HepG2 (cell line): ENCODE results near the gene MAGED4. TPM values are rescaled to one million over a fixed set of nuclear protein-coding genes. Genes with fewer than 3 reads are reported as not detected.
A peak's percentile ranks its signal among the peaks of the same experiment; 100 is the strongest.

Experiments used
- ATAC-seq: fragments of 200-7000 bp; cut with Tn5 transposase; 3 replicates; pipeline ENCODE4 v1.9.1; 2020; ENCODE audit warnings: mild to moderate bottlenecking, moderate library complexity
- BruUV-seq: library from RNA; stranded (reverse); fragments of 400-500 nt; replicated peaks from 2 replicates; lab custom pipeline; 2021; lab: Mats Ljungman, UMichigan
- CTCF ChIA-PET: fragments of 300-600 bp; formaldehyde crosslinking; extraction: SDS; loops from one replicate; lab custom pipeline; 2021; ENCODE audit warnings: low total read pairs, inconsistent platforms, low intra/inter-chr PET ratio; lab: Yijun Ruan, JAX
- POLR2A ChIA-PET: fragments of 350-600 bp; sonication (Branson Sonifier 250); formaldehyde crosslinking; loops from one replicate; lab custom pipeline; 2020; ENCODE audit warnings: antibody characterized with exemption, inconsistent platforms; lab: Yijun Ruan, JAX
- DNase-seq: peaks from one replicate; pipeline ENCODE4 v3.0.0-alpha.2; 2015; ENCODE audit warnings: low spot score
- FAIRE-seq: peaks from 3 replicates; lab custom pipeline; 2011; peaks lifted over from hg19 to GRCh38; lab: Jason Lieb, UNC
- H2AFZ ChIP-seq: one replicate; pipeline ENCODE4 v1.6.1; 2011; ENCODE audit warnings: low read length, inconsistent platforms
- H3K27ac ChIP-seq: fragments of 300-600 bp; 3 replicates; pipeline ENCODE4 v1.8.0; 2011; ENCODE audit warnings: mixed run types, mild to moderate bottlenecking, mixed read lengths, low read length, inconsistent platforms; ENCODE audit not compliant: insufficient read depth; ENCODE audit errors: extremely low read length
- H3K27me3 ChIP-seq, 2 experiments: fragments of 200-600 bp in 1 of 2; 2 replicates in 1 of 2; 3 replicates in 1 of 2; pipeline versions ENCODE4 v1.6.0 to v1.8.0; 2011; ENCODE audit warnings: low read length in 2 of 2, mild to moderate bottlenecking in 2 of 2, moderate library complexity in 2 of 2, inconsistent platforms in 1 of 2; ENCODE audit not compliant: insufficient read depth in 2 of 2, control insufficient read depth in 1 of 2
- H3K36me3 ChIP-seq, 2 experiments: fragments of 200-600 bp in 1 of 2; replicated peaks in 1 of 2; 2 replicates in 1 of 2; 3 replicates in 1 of 2; pipeline versions ENCODE4 v1.5.1 to v1.8.0; 2011; ENCODE audit warnings: low read length in 2 of 2, inconsistent platforms in 1 of 2; ENCODE audit not compliant: insufficient read depth in 2 of 2, control insufficient read depth in 1 of 2
- H3K4me1 ChIP-seq: 2 replicates; pipeline ENCODE4 v1.5.1; 2012; ENCODE audit warnings: low read length, inconsistent platforms; ENCODE audit not compliant: insufficient read depth
- H3K4me2 ChIP-seq: 2 replicates; pipeline ENCODE4 v1.6.0; 2011; ENCODE audit warnings: low read depth, low read length, inconsistent platforms
- H3K4me3 ChIP-seq, 3 experiments: fragments of 200-600 bp in 1 of 3; sonication (generic), shearing (Covaris generic) in 1 of 3; replicated peaks in 1 of 3; 2 replicates each; pipeline ENCODE4 v1.5.1; 2011 to 2016; ENCODE audit warnings: low read length in 3 of 3, inconsistent platforms in 2 of 3, low read depth in 2 of 3, mild to moderate bottlenecking in 2 of 3, control low read depth in 1 of 3, mixed read lengths in 1 of 3; ENCODE audit not compliant: insufficient read depth in 1 of 3
- H3K79me2 ChIP-seq: one replicate; pipeline ENCODE4 v1.6.1; 2011; ENCODE audit warnings: low read length, inconsistent platforms; ENCODE audit not compliant: insufficient read depth
- H3K9ac ChIP-seq: 2 replicates; pipeline ENCODE4 v1.6.0; 2011; ENCODE audit warnings: mild to moderate bottlenecking, low read depth, low read length, inconsistent platforms; ENCODE audit not compliant: insufficient read depth
- H3K9me3 ChIP-seq: 2 replicates; pipeline ENCODE4 v1.5.1; 2012; ENCODE audit warnings: mild to moderate bottlenecking, low read length
- H4K20me1 ChIP-seq: 2 replicates; pipeline ENCODE4 v1.6.0; 2011; ENCODE audit warnings: inconsistent platforms, mild to moderate bottlenecking, low read length, moderate library complexity; ENCODE audit not compliant: insufficient read depth
- RCOR2 ChIP-seq: IDR thresholded peaks from 2 replicates; pipeline ENCODE4 v1.6.1; 2016; ENCODE audit warnings: missing biosample characterization, missing genetic modification reagents
- in situ Hi-C: cut with HindIII; loops from 2 replicates; pipeline ENCODE4 v1.10.0; 2017; ENCODE audit warnings: low pct_unique_long_range_greater_than_20kb; ENCODE audit not compliant: extremely low pct_ligation_motif_present
- intact Hi-C: fragments of 100-400 bp; cut with micrococcal nuclease; formaldehyde crosslinking; loops from one replicate; pipeline ENCODE4 v1.10.0; 2022; ENCODE audit not compliant: unreplicated experiment
- polyA plus RNA-seq, 8 experiments: library from polyadenylated mRNA; depleted of rRNA in 3 of 8; stranded (reverse) in 7 of 8; unstranded in 1 of 8; fragments of >200 nt; fragmentation: Illumina TruSeq in 4 of 8; extraction: Trizol in 4 of 8; gene quantifications; 2 replicates each; pipeline versions ENCODE4 v1.2.1 to v1.2.3, GENCODE V29; 2011 to 2016; ENCODE audit warnings: low read depth in 4 of 8, missing spikeins in 1 of 8, mixed read lengths in 1 of 8; ENCODE audit not compliant: insufficient read depth in 1 of 8
- small RNA-seq, 3 experiments: library from RNA; depleted of rRNA; stranded (forward); fragments of <200 nt; gene quantifications; one replicate each; pipeline ENCODE3, GENCODE V24; 2012; ENCODE audit warnings: low read depth in 2 of 3, low replicate concordance in 1 of 3; ENCODE audit not compliant: insufficient read length in 3 of 3, insufficient read depth in 2 of 3
- total RNA-seq, 5 experiments: library from RNA; depleted of rRNA; stranded (reverse); fragments of >200 nt; fragmentation: Illumina TruSeq; extraction: Trizol; gene quantifications; 2 replicates each; pipeline ENCODE4 v1.2.3, GENCODE V29; 2016; ENCODE audit warnings: low read depth in 1 of 5
- TF ChIP-seq, protein P1 (sequence below), 2 experiments: IDR thresholded peaks; 2 replicates each; pipeline ENCODE4 v1.6.1; 2011 to 2012; ENCODE audit warnings: low read length in 2 of 2, borderline replicate concordance in 1 of 2, low read depth in 1 of 2, mild to moderate bottlenecking in 1 of 2, moderate library complexity in 1 of 2

MAGED4 gene
- total and polyA plus RNA-seq, 2 of the 13 experiments (the other 11 are each of a cell fraction or from before 2014, with no cell fraction given) = 32.1 to 35.0 TPM

DNA sequence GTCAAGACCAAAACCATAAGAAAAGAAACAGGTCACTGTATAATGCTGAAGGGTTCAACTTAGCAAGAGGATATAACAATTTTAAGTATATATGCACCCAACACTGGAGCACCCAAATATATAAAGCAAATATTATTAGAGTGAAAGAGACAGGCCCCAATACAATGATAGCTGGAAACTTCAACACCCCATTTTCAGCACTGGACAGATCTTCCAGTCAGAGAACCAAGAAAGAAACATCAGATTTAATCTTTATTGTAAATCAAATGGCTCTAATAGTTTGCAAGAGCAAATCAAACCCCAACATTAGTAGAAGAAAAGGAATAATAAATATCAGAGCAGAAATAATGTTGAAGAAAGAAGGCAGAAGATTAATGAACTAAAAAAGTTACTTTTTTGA is 36.2 kb downstream of the MAGED4 start:
- intact Hi-C loops = no loop called here
- H3K4me3 ChIP-seq = no peak overlapping the region
- H3K9me3 ChIP-seq = no peaks in the 10 kb centered on the region
- in situ Hi-C loops = no loop called here
- ChIA-PET POLR2A (no interaction called here), CTCF (no interaction called here)
- no peaks in the 10 kb centered on the region for H3K4me1 ChIP-seq
- no peak for DNase-seq
- H3K9ac ChIP-seq = no peak overlapping the region
- H3K79me2 ChIP-seq = no peaks in the 10 kb centered on the region
- no peaks in the 10 kb centered on the region for H3K36me3 ChIP-seq
- H2AFZ ChIP-seq = no peak overlapping the region
- no peak for TF ChIP-seq RCOR2
- TF ChIP-seq, protein P1, sequence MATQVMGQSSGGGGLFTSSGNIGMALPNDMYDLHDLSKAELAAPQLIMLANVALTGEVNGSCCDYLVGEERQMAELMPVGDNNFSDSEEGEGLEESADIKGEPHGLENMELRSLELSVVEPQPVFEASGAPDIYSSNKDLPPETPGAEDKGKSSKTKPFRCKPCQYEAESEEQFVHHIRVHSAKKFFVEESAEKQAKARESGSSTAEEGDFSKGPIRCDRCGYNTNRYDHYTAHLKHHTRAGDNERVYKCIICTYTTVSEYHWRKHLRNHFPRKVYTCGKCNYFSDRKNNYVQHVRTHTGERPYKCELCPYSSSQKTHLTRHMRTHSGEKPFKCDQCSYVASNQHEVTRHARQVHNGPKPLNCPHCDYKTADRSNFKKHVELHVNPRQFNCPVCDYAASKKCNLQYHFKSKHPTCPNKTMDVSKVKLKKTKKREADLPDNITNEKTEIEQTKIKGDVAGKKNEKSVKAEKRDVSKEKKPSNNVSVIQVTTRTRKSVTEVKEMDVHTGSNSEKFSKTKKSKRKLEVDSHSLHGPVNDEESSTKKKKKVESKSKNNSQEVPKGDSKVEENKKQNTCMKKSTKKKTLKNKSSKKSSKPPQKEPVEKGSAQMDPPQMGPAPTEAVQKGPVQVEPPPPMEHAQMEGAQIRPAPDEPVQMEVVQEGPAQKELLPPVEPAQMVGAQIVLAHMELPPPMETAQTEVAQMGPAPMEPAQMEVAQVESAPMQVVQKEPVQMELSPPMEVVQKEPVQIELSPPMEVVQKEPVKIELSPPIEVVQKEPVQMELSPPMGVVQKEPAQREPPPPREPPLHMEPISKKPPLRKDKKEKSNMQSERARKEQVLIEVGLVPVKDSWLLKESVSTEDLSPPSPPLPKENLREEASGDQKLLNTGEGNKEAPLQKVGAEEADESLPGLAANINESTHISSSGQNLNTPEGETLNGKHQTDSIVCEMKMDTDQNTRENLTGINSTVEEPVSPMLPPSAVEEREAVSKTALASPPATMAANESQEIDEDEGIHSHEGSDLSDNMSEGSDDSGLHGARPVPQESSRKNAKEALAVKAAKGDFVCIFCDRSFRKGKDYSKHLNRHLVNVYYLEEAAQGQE (IDR thresholded peaks at IDR 0.05; ENCODE audit: borderline replicate concordance in 1 of 2, low read depth in 1 of 2, low read length in 2 of 2) = peak in 1 of 2 experiments; percentile 41; a peak in 1 of 4 replicates
- H3K27me3 ChIP-seq = no peaks in the 10 kb centered on the region
- ATAC-seq = no peak
- BruUV-seq = no TSS peak
- no peak for FAIRE-seq
- no peak overlapping the region for H3K27ac ChIP-seq
- H3K4me2 ChIP-seq = no peak overlapping the region
- no peaks in the 10 kb centered on the region for H4K20me1 ChIP-seq

Small RNA genes within 50 kb of the gene (small RNA-seq; reads per million reads assigned to genes)
- gene SNORA11D = 0 reads per million in 3 experiments

Other genes with a start within 250 kb of the MAGED4 start
- 29.9 and 51.3 TPM in 2 replicates for gene MAGED4B, start 115.7 kb upstream of the MAGED4 start, total RNA-seq (2016; rRNA removed; fragmentation: Illumina TruSeq; extraction: Trizol)
- 104 and 113 TPM in 2 replicates for gene MAGED4B, start 115.7 kb upstream of the MAGED4 start, polyA plus RNA-seq (2011; rRNA removed)
- gene XAGE2, start 184.1 kb downstream of the MAGED4 start, total RNA-seq (2016; rRNA removed; fragmentation: Illumina TruSeq; extraction: Trizol) = not detected in 2 replicates
- gene XAGE2, start 184.1 kb downstream of the MAGED4 start, polyA plus RNA-seq (2011; rRNA removed) = not detected in 2 replicates